PC-9 (cell line): Measurements from ENCODE around the gene PPIL1.

Experiments
- EZH2 ChIP-seq: fragments of 200-600 bp; sonication (generic); IDR thresholded peaks from 2 replicates; pipeline ENCODE4 v1.8.0; 2017; ENCODE audit warnings: antibody characterized with exemption, low read depth
- TF ChIP-seq, protein P1 (sequence below): fragments of 200-600 bp; sonication (generic); conservative IDR thresholded peaks from 2 replicates; pipeline ENCODE4 v1.6.1; 2017; ENCODE audit warnings: mixed run types, antibody characterized with exemption, mild to moderate bottlenecking, moderate library complexity

DNA sequence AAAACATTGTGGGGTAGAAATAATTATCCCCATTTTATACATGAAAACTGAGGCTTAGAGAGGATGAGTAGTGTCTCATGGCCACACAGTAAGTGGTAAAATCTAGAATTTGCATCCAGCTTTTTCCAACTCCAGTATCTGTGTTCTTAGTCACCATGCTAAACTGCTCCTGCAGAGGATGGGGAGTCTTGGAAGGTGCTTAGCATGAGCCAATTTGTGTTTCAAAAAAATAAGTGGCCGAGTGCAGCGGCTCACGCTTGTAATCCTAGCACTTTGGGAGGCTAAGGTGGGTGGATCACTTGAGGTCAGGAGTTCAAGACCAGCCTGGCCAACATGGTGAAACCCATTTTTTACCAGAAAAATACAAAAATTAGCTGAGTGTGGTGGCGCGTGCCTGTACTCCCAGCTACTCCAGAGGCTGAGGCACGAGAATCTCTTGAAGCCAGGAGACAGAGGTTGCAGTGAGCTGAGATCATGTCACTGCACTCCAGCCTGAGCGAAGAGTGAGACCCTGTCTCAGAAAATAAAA, 13.6 kb upstream of the PPIL1 start:
- TF ChIP-seq, protein P1, sequence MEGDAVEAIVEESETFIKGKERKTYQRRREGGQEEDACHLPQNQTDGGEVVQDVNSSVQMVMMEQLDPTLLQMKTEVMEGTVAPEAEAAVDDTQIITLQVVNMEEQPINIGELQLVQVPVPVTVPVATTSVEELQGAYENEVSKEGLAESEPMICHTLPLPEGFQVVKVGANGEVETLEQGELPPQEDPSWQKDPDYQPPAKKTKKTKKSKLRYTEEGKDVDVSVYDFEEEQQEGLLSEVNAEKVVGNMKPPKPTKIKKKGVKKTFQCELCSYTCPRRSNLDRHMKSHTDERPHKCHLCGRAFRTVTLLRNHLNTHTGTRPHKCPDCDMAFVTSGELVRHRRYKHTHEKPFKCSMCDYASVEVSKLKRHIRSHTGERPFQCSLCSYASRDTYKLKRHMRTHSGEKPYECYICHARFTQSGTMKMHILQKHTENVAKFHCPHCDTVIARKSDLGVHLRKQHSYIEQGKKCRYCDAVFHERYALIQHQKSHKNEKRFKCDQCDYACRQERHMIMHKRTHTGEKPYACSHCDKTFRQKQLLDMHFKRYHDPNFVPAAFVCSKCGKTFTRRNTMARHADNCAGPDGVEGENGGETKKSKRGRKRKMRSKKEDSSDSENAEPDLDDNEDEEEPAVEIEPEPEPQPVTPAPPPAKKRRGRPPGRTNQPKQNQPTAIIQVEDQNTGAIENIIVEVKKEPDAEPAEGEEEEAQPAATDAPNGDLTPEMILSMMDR: no peak
- no peak for TF ChIP-seq EZH2
